NT2/D1 (cell line): ENCODE data around the gene MYO7A.
A peak's percentile ranks its signal among the peaks of the same experiment; 100 is the strongest.

ENCODE experiments used
- DNase-seq: peaks from one replicate; pipeline ENCODE4 v3.0.0-alpha.2; 2011; ENCODE audit warnings: low read depth, low spot score
- H3K27me3 ChIP-seq: 2 replicates; pipeline ENCODE4 v1.6.0; 2011; ENCODE audit warnings: mild to moderate bottlenecking; ENCODE audit not compliant: insufficient read length, insufficient read depth
- H3K36me3 ChIP-seq: 2 replicates; pipeline ENCODE4 v1.6.1; 2011; ENCODE audit warnings: mild to moderate bottlenecking, low read length, mixed read lengths; ENCODE audit not compliant: insufficient read depth, insufficient read length
- H3K4me1 ChIP-seq: 2 replicates; pipeline ENCODE4 v1.5.1; 2011; ENCODE audit not compliant: insufficient read depth, insufficient read length
- H3K4me3 ChIP-seq: 2 replicates; pipeline ENCODE4 v1.5.1; 2011; ENCODE audit warnings: low read depth; ENCODE audit not compliant: insufficient read length
- H3K9ac ChIP-seq: 2 replicates; pipeline ENCODE4 v1.6.0; 2011; ENCODE audit warnings: low read depth; ENCODE audit not compliant: insufficient read length
- H3K9me3 ChIP-seq: 2 replicates; pipeline ENCODE4 v1.5.1; 2011; ENCODE audit warnings: mild to moderate bottlenecking, low read length; ENCODE audit not compliant: insufficient read depth
- SUZ12 ChIP-seq: IDR thresholded peaks from 2 replicates; pipeline ENCODE4 v1.6.1; 2011; ENCODE audit not compliant: insufficient read length, insufficient read depth; ENCODE audit errors: extremely low read depth
- YY1 ChIP-seq: IDR thresholded peaks from 2 replicates; pipeline ENCODE4 v1.6.1; 2011; ENCODE audit not compliant: insufficient read length, insufficient read depth
- ZNF274 ChIP-seq: IDR thresholded peaks from 2 replicates; pipeline ENCODE4 v1.6.1; 2011; ENCODE audit warnings: mild to moderate bottlenecking, low read depth, low read length

The MYO7A gene

GRCh38 chr11:77139201-77139600 is 11.2 kb downstream of the MYO7A start:
- H3K4me3 ChIP-seq: no peak overlapping the region
- no peaks in the 10 kb centered on the region for H3K27me3 ChIP-seq
- H3K9ac ChIP-seq: no peak overlapping the region
- DNase-seq: no peak
- no peaks in the 10 kb centered on the region for H3K9me3 ChIP-seq
- TF ChIP-seq YY1 (no peak), ZNF274 (no peak)
- H3K36me3 ChIP-seq: no peaks in the 10 kb centered on the region
- H3K4me1 ChIP-seq: peaks cover 9% of the 10 kb centered on the region

GRCh38 chr11:77140231-77140851 is 12.3 kb downstream of the MYO7A start:
- TF ChIP-seq ZNF274 (no peak), YY1 (no peak), SUZ12 (no peak)
- peak; percentile 57 for DNase-seq
- Histone ChIP-seq H3K9ac (no peak overlapping the region), H3K27me3 (no peaks in the 10 kb centered on the region), H3K4me3 (no peak overlapping the region), H3K9me3 (no peaks in the 10 kb centered on the region), H3K36me3 (no peaks in the 10 kb centered on the region), H3K4me1 (peaks cover 9% of the 10 kb centered on the region)

- DNase-seq: no peak
- Histone ChIP-seq H3K4me1 (peaks cover 9% of the 10 kb centered on the region), H3K4me3 (no peak overlapping the region), H3K9me3 (no peaks in the 10 kb centered on the region), H3K9ac (no peak overlapping the region), H3K36me3 (no peaks in the 10 kb centered on the region), H3K27me3 (no peaks in the 10 kb centered on the region)
- TF ChIP-seq YY1: no peak
These were observed 13.0 kb downstream of the MYO7A start for GRCh38 chr11:77141034-77141433.

GRCh38 chr11:77141475-77141874 is 13.4 kb downstream of the MYO7A start:
- no peaks in the 10 kb centered on the region for H3K36me3 ChIP-seq
- TF ChIP-seq YY1 (no peak), SUZ12 (no peak), ZNF274 (no peak)
- DNase-seq: no peak
- H3K27me3 ChIP-seq: no peaks in the 10 kb centered on the region
- no peak overlapping the region for H3K4me3 ChIP-seq
- no peaks in the 10 kb centered on the region for H3K9me3 ChIP-seq
- peaks cover 9% of the 10 kb centered on the region for H3K4me1 ChIP-seq
- H3K9ac ChIP-seq: no peak overlapping the region

GRCh38 chr11:77142091-77142975 is 14.3 kb downstream of the MYO7A start:
- Histone ChIP-seq H3K9me3 (no peaks in the 10 kb centered on the region), H3K4me3 (no peak overlapping the region), H3K36me3 (no peaks in the 10 kb centered on the region), H3K9ac (no peak overlapping the region), H3K4me1 (peaks cover 8% of the 10 kb centered on the region), H3K27me3 (no peaks in the 10 kb centered on the region)
- no peak for DNase-seq
- TF ChIP-seq SUZ12 (no peak), ZNF274 (no peak), YY1 (no peak)

- Histone ChIP-seq H3K4me3 (no peak overlapping the region), H3K9ac (no peak overlapping the region), H3K9me3 (no peaks in the 10 kb centered on the region)
These were observed 15.5 kb downstream of the MYO7A start for GRCh38 chr11:77143405-77144020.

GRCh38 chr11:77144196-77144856 is 16.3 kb downstream of the MYO7A start:
- Histone ChIP-seq H3K4me1 (peaks cover 5% of the 10 kb centered on the region), H3K27me3 (no peaks in the 10 kb centered on the region), H3K36me3 (no peaks in the 10 kb centered on the region), H3K9ac (no peak overlapping the region), H3K4me3 (no peak overlapping the region), H3K9me3 (no peaks in the 10 kb centered on the region)
- no peak for DNase-seq
- no peak for TF ChIP-seq YY1
- TF ChIP-seq ZNF274: no peak
- TF ChIP-seq SUZ12: no peak

More at GRCh38 chr11:77143405-77144020, 15.5 kb downstream of the MYO7A start:
- TF ChIP-seq YY1 (no peak), ZNF274 (no peak), SUZ12 (no peak)
- no peak for DNase-seq
- Histone ChIP-seq H3K27me3 (no peaks in the 10 kb centered on the region), H3K4me1 (peaks cover 6% of the 10 kb centered on the region), H3K36me3 (no peaks in the 10 kb centered on the region)
